Neural crest cell (in vitro differentiated cells): ENCODE data around the gene CADM1. TPM values are rescaled to one million over a fixed set of nuclear protein-coding genes. Genes with fewer than 3 reads are reported as not detected.

ENCODE experiments used
- DNase-seq: peaks from one replicate; pipeline ENCODE4 v3.0.0; 2021; ENCODE audit warnings: low read depth, mixed read lengths, low spot score
- H3K27ac Mint-ChIP-seq: one replicate; pipeline ENCODE4 v1.8.0; 2021; ENCODE audit warnings: mild to moderate bottlenecking, mixed read lengths; ENCODE audit not compliant: unreplicated experiment
- H3K27me3 Mint-ChIP-seq: 2 replicates; pipeline ENCODE4 v1.8.0; 2021; ENCODE audit warnings: low read depth, mild to moderate bottlenecking, mixed read lengths
- H3K36me3 Mint-ChIP-seq: 2 replicates; pipeline ENCODE4 v1.8.0; 2021; ENCODE audit warnings: low read depth, mild to moderate bottlenecking, mixed read lengths
- H3K4me1 Mint-ChIP-seq: 2 replicates; pipeline ENCODE4 v1.8.0; 2021; ENCODE audit warnings: mixed read lengths
- H3K4me3 Mint-ChIP-seq: one replicate; pipeline ENCODE4 v1.8.0; 2021; ENCODE audit warnings: mild to moderate bottlenecking, mixed read lengths
- H3K9me3 Mint-ChIP-seq: 2 replicates; pipeline ENCODE4 v1.8.0; 2021; ENCODE audit warnings: mixed read lengths
- total RNA-seq: library from RNA; stranded (reverse); gene quantifications from 2 replicates; pipeline ENCODE4 v1.2.1, GENCODE V29; 2021
- TF ChIP-seq, protein P1 (sequence below): fragments of 200-600 bp; sonication (generic); conservative IDR thresholded peaks from 2 replicates; pipeline ENCODE4 v1.5.0; 2021; ENCODE audit warnings: antibody characterized with exemption, mild to moderate bottlenecking

CADM1 gene
- total RNA-seq, 1 donor from 2014 or later = 112 TPM

DNA sequence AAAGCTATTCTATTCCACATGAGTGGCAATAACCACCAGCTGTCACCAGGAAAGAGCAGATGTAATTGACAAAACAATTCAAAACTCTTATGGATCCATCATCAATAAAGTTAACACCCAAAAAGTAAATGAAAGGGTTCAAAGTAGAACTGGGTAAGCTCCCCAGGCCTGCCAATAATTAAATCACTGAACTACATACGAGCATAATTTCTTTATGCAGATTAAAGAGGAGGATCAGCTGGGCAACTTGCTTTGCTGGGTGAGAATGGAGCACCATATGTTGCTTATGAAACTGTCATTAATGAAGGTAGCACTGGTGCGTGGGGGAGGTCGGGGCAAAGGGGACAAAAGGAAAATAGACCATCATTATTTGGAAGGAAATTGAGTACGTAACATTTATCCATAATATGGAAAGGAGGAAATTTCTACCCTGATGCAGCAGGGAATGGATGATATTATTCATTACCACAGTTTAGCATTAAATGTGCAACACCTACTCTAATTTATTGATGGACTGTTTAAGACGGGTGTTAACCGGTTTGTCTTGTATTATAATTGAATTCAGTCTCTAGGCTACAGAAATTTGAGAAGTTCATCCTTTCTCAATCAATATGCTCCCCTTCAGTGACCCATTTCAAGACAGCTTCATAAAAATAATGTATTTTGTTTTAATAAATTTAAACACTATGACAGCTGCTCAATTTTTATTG lies 315.9 kb downstream of the CADM1 start:
- no peaks in the 10 kb centered on the region for H3K27me3 Mint-ChIP-seq
- no peaks in the 10 kb centered on the region for H3K9me3 Mint-ChIP-seq
- DNase-seq = no peak
- H3K36me3 Mint-ChIP-seq = peaks cover 3% of the 10 kb centered on the region
- TF ChIP-seq, protein P1, sequence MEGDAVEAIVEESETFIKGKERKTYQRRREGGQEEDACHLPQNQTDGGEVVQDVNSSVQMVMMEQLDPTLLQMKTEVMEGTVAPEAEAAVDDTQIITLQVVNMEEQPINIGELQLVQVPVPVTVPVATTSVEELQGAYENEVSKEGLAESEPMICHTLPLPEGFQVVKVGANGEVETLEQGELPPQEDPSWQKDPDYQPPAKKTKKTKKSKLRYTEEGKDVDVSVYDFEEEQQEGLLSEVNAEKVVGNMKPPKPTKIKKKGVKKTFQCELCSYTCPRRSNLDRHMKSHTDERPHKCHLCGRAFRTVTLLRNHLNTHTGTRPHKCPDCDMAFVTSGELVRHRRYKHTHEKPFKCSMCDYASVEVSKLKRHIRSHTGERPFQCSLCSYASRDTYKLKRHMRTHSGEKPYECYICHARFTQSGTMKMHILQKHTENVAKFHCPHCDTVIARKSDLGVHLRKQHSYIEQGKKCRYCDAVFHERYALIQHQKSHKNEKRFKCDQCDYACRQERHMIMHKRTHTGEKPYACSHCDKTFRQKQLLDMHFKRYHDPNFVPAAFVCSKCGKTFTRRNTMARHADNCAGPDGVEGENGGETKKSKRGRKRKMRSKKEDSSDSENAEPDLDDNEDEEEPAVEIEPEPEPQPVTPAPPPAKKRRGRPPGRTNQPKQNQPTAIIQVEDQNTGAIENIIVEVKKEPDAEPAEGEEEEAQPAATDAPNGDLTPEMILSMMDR = no peak
- H3K4me1 Mint-ChIP-seq = peaks cover 29% of the 10 kb centered on the region
- H3K27ac Mint-ChIP-seq = no peak overlapping the region
- no peak overlapping the region for H3K4me3 Mint-ChIP-seq

DNA sequence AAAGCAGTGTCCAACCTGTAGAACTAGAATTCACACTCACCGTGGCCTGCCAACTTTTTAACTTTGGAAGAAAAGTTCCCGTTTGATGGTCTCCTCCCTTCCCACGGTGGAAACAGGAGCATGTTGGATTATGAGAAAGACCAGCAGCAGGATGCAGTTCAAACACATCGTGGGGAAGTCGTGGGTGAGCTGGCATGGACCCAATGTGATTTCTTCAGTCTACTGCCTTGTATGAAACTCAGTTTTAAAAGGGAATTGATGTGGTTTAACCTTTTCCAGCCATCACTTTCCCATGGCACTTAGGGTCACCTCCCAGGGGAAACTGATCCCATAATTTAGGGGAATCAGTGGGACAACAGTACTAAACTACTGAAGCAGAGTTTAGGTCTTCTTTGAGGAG lies 318.3 kb downstream of the CADM1 start:
- Mint-ChIP-seq H3K4me1 (peaks cover 29% of the 10 kb centered on the region), H3K4me3 (no peak overlapping the region), H3K27ac (no peak overlapping the region), H3K36me3 (peaks cover 3% of the 10 kb centered on the region), H3K9me3 (no peaks in the 10 kb centered on the region), H3K27me3 (no peaks in the 10 kb centered on the region)
- no peak for DNase-seq
- TF ChIP-seq, protein P1 = no peak

DNA sequence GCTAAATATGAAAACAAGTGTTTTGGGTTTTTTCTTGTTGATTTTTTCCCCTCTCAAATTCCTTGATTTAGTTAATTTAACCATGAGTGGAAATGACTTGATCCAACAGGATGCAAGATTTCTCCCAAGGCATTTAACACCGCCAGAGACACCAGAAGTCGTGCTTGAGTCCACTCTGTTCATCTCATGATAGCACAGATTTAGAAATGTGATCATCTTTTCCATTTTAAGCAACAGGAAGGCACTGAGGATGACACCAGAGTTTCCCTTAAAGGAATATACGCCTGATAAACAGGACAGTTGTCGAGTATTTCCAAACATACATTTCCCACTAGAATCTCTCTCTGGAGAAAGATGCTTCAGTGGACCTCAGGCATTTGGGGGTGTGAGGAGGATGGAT lies 318.7 kb downstream of the CADM1 start:
- TF ChIP-seq, protein P1 = no peak
- Mint-ChIP-seq H3K9me3 (no peaks in the 10 kb centered on the region), H3K36me3 (peaks cover 3% of the 10 kb centered on the region), H3K4me3 (no peak overlapping the region), H3K27ac (no peak overlapping the region), H3K27me3 (no peaks in the 10 kb centered on the region), H3K4me1 (peaks cover 28% of the 10 kb centered on the region)
- DNase-seq = no peak

DNA sequence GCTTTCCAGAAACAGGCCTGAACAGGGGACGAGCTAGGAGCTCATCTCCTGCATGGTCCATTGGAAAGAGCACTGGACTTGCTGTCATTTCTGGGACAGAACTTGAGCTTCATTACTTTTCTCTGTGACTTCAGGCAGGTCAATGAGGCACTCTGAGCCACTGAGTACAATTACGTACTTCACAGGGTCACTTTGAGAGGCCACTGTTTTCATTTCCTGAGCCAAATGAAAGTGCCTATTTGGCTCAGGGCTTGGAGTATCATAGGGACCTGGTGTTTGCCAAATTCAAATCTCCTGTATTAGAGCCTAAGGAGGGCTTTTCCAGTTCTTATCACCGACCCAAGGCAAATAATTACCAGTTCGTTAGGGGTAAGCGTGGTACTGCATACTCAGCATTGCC lies 319.3 kb downstream of the CADM1 start:
- H3K9me3 Mint-ChIP-seq = no peaks in the 10 kb centered on the region
- no peak for DNase-seq
- no peak overlapping the region for H3K4me3 Mint-ChIP-seq
- no peaks in the 10 kb centered on the region for H3K27me3 Mint-ChIP-seq
- peaks cover 3% of the 10 kb centered on the region for H3K36me3 Mint-ChIP-seq
- TF ChIP-seq, protein P1 = no peak
- H3K4me1 Mint-ChIP-seq = peaks cover 24% of the 10 kb centered on the region
- H3K27ac Mint-ChIP-seq = no peak overlapping the region

DNA sequence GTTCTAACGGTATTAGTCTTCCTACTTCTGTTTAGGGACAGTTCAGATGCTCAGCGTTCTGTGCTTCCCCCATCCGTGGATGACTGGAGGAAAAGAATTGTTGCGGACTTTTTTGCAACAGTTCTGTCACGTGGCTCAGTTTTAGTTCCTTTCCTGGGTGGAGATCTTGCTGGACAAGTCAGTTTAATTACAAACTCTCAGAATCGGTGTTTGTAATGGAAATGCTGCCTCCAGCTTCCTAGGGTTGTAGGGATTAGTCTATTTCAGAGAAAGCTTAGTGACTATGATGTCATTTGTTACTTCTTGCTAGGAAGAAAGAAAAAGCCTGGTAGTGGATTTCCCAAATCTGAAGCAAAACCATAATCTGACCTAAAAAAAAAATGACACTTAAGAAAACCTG lies 320.4 kb downstream of the CADM1 start:
- no peak overlapping the region for H3K4me3 Mint-ChIP-seq
- TF ChIP-seq, protein P1 = no peak
- H3K36me3 Mint-ChIP-seq = peaks cover 3% of the 10 kb centered on the region
- H3K9me3 Mint-ChIP-seq = no peaks in the 10 kb centered on the region
- H3K4me1 Mint-ChIP-seq = peaks cover 31% of the 10 kb centered on the region
- no peak for DNase-seq
- H3K27ac Mint-ChIP-seq = no peak overlapping the region
- H3K27me3 Mint-ChIP-seq = no peaks in the 10 kb centered on the region
